Smooth muscle cell (in vitro differentiated cells): Measurements from ENCODE around the gene GNA15. TPM values are rescaled to one million over a fixed set of nuclear protein-coding genes. Genes with fewer than 3 reads are reported as not detected.
"Not testable (repeated sequence)": the region's sequence is repeated elsewhere in the genome, so short reads cannot be mapped to it uniquely, and the experiment has no call there.

Experiments
- DNase-seq: peaks from one replicate; lab custom pipeline; 2025; ENCODE audit not compliant: unreplicated experiment; lab: John Stamatoyannopoulos, UW
- H2AFZ ChIP-seq: fragments of 200-600 bp; sonication (generic); 2 replicates; pipeline ENCODE4 v1.6.0; 2016; ENCODE audit warnings: antibody characterized with exemption, low read depth, mild to moderate bottlenecking
- H3F3A ChIP-seq: fragments of 200-600 bp; sonication (generic); 2 replicates; pipeline ENCODE4 v1.6.0; 2017; ENCODE audit warnings: antibody characterized with exemption, low read depth
- H3K27ac ChIP-seq: fragments of 200-600 bp; sonication (generic); 2 replicates; pipeline ENCODE4 v1.5.1; 2016; ENCODE audit warnings: low read depth, mild to moderate bottlenecking
- H3K27me3 ChIP-seq: fragments of 200-600 bp; sonication (generic); 2 replicates; pipeline ENCODE4 v1.6.1; 2016; ENCODE audit warnings: low read depth, mild to moderate bottlenecking
- H3K36me3 ChIP-seq: fragments of 200-600 bp; sonication (generic); 2 replicates; pipeline ENCODE4 v1.5.1; 2016; ENCODE audit warnings: low read depth
- H3K4me1 ChIP-seq: fragments of 200-600 bp; sonication (generic); 2 replicates; pipeline ENCODE4 v1.5.1; 2016; ENCODE audit warnings: low read depth
- H3K4me2 ChIP-seq: fragments of 200-600 bp; sonication (generic); 2 replicates; pipeline ENCODE4 v1.6.0; 2016; ENCODE audit warnings: mild to moderate bottlenecking
- H3K4me3 ChIP-seq: fragments of 200-600 bp; sonication (generic); 2 replicates; pipeline ENCODE4 v1.5.1; 2016; ENCODE audit warnings: mild to moderate bottlenecking
- H3K79me2 ChIP-seq: fragments of 200-600 bp; sonication (generic); 2 replicates; pipeline ENCODE4 v1.6.0; 2016; ENCODE audit warnings: low read depth, mild to moderate bottlenecking
- H3K9ac ChIP-seq: fragments of 200-600 bp; sonication (generic); 2 replicates; pipeline ENCODE4 v1.6.0; 2016; ENCODE audit warnings: low read depth
- H3K9me3 ChIP-seq: fragments of 200-600 bp; sonication (generic); replicated peaks from 2 replicates; pipeline ENCODE4 v1.5.1; 2016; ENCODE audit warnings: low read depth
- H4K20me1 ChIP-seq: fragments of 200-600 bp; sonication (generic); 2 replicates; pipeline ENCODE4 v1.6.0; 2016; ENCODE audit warnings: low read depth
- WGBS: methylation state at CpG from one replicate; pipeline ENCODE4 v1.1.7; 2016; ENCODE audit warnings: low lambda C conversion rate; 5-methylcytosine and 5-hydroxymethylcytosine counted together
- polyA plus RNA-seq: library from polyadenylated mRNA; unstranded; fragments of >200 nt; fragmentation: Nextera tagmentation; extraction: Ambion mirVana; gene quantifications from 2 replicates; pipeline ENCODE4 v1.2.1, GENCODE V29; 2016
- total RNA-seq: library from RNA; depleted of rRNA; stranded (reverse); fragments of >200 nt; gene quantifications from 2 replicates; pipeline ENCODE4 v1.2.3, GENCODE V29; 2014
- TF ChIP-seq, protein P1 (sequence below): fragments of 200-600 bp; sonication (generic); IDR thresholded peaks from 2 replicates; pipeline ENCODE4 v1.5.1; 2017; ENCODE audit warnings: borderline replicate concordance, mild to moderate bottlenecking, antibody characterized with exemption; ENCODE audit not compliant: insufficient read depth, poor library complexity, severe bottlenecking

The GNA15 gene
- total and polyA plus RNA-seq, 2 experiments from 2014 or later: 1.2 to 1.8 TPM

GRCh38 chr19:3152419-3152780, 16.6 kb downstream of the GNA15 start:
- H3K27ac ChIP-seq: no peak overlapping the region
- no peaks in the 10 kb centered on the region for H4K20me1 ChIP-seq
- 87% methylated on average over 3 of the region's 3 CpGs for WGBS
- H3K4me2 ChIP-seq: no peak overlapping the region
- TF ChIP-seq, protein P1, sequence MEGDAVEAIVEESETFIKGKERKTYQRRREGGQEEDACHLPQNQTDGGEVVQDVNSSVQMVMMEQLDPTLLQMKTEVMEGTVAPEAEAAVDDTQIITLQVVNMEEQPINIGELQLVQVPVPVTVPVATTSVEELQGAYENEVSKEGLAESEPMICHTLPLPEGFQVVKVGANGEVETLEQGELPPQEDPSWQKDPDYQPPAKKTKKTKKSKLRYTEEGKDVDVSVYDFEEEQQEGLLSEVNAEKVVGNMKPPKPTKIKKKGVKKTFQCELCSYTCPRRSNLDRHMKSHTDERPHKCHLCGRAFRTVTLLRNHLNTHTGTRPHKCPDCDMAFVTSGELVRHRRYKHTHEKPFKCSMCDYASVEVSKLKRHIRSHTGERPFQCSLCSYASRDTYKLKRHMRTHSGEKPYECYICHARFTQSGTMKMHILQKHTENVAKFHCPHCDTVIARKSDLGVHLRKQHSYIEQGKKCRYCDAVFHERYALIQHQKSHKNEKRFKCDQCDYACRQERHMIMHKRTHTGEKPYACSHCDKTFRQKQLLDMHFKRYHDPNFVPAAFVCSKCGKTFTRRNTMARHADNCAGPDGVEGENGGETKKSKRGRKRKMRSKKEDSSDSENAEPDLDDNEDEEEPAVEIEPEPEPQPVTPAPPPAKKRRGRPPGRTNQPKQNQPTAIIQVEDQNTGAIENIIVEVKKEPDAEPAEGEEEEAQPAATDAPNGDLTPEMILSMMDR: no peak
- no peaks in the 10 kb centered on the region for H3K9me3 ChIP-seq
- no peaks in the 10 kb centered on the region for H3F3A ChIP-seq
- H3K36me3 ChIP-seq: no peaks in the 10 kb centered on the region
- no peaks in the 10 kb centered on the region for H3K4me1 ChIP-seq
- H3K27me3 ChIP-seq: no peaks in the 10 kb centered on the region
- H3K9ac ChIP-seq: no peak overlapping the region
- no peaks in the 10 kb centered on the region for H3K79me2 ChIP-seq
- no peak overlapping the region for H2AFZ ChIP-seq
- no peak overlapping the region for H3K4me3 ChIP-seq
- no peak for DNase-seq

- H3K9me3 ChIP-seq: no peaks in the 10 kb centered on the region
- no peaks in the 10 kb centered on the region for H3K36me3 ChIP-seq
- no peak overlapping the region for H3K27ac ChIP-seq
- no peak overlapping the region for H3K4me2 ChIP-seq
- H3K9ac ChIP-seq: no peak overlapping the region
- no peaks in the 10 kb centered on the region for H3K27me3 ChIP-seq
- TF ChIP-seq, protein P1: no peak
- H2AFZ ChIP-seq: no peak overlapping the region
- H3K79me2 ChIP-seq: no peaks in the 10 kb centered on the region
- no peaks in the 10 kb centered on the region for H4K20me1 ChIP-seq
- no peak for DNase-seq
- no peak overlapping the region for H3K4me3 ChIP-seq
- H3K4me1 ChIP-seq: no peaks in the 10 kb centered on the region
- 90% methylated on average over 3 of the region's 3 CpGs for WGBS
- no peaks in the 10 kb centered on the region for H3F3A ChIP-seq
These were observed 17.7 kb downstream of the GNA15 start for GRCh38 chr19:3153286-3154230.

- H3K4me2 ChIP-seq, H3K4me3 ChIP-seq, H4K20me1 ChIP-seq, H3K27me3 ChIP-seq, DNase-seq, H2AFZ ChIP-seq, H3K79me2 ChIP-seq, H3K27ac ChIP-seq, H3K9me3 ChIP-seq, H3F3A ChIP-seq, H3K36me3 ChIP-seq, H3K4me1 ChIP-seq, H3K9ac ChIP-seq: not testable (repeated sequence)
- WGBS: 100% methylated on average over 2 of the region's 3 CpGs
These were observed 18.6 kb downstream of the GNA15 start for GRCh38 chr19:3154447-3154846.

- H3K27ac ChIP-seq: no peak overlapping the region
- H3K4me3 ChIP-seq: no peak overlapping the region
- H3K9me3 ChIP-seq: no peaks in the 10 kb centered on the region
- H3K4me2 ChIP-seq: no peak overlapping the region
- no peak for DNase-seq
- TF ChIP-seq, protein P1: no peak
- H3K9ac ChIP-seq: no peak overlapping the region
- no peaks in the 10 kb centered on the region for H3F3A ChIP-seq
- no peaks in the 10 kb centered on the region for H4K20me1 ChIP-seq
- H3K79me2 ChIP-seq: no peaks in the 10 kb centered on the region
- 61% methylated on average over 21 of the region's 21 CpGs for WGBS
- H3K27me3 ChIP-seq: no peaks in the 10 kb centered on the region
- H3K36me3 ChIP-seq: no peaks in the 10 kb centered on the region
- no peak overlapping the region for H2AFZ ChIP-seq
- no peaks in the 10 kb centered on the region for H3K4me1 ChIP-seq
These were observed 19.3 kb downstream of the GNA15 start for GRCh38 chr19:3154957-3155736.
